HG02763 (cell line): ENCODE measurements around the gene SGSH.

Source experiments
- ATAC-seq: cut with Tn5 transposase; IDR thresholded peaks from one replicate; pipeline ENCODE4 v1.9.1; 2021; ENCODE audit warnings: mild to moderate bottlenecking, moderate library complexity; ENCODE audit not compliant: unreplicated experiment

SGSH gene

GRCh38 chr17:80160536-80160935 is 59.6 kb downstream of the SGSH start:
- no peak for ATAC-seq
